Muscle layer of duodenum (tissue), 2 donors: ENCODE measurements around the gene RAB11FIP3.

Source experiments
- H3K27ac ChIP-seq: one replicate; pipeline ENCODE4 v1.7.0; 2013; ENCODE audit warnings: mild to moderate bottlenecking, low read length
- H3K27me3 ChIP-seq: one replicate; pipeline ENCODE4 v1.7.0; 2013; ENCODE audit warnings: low read depth, mild to moderate bottlenecking, control low read depth, low read length
- H3K36me3 ChIP-seq, 2 donors: one replicate each; pipeline ENCODE4 v1.7.0; 2013; ENCODE audit warnings: low read length in 2 of 2, control low read depth in 1 of 2, mild to moderate bottlenecking in 1 of 2; ENCODE audit not compliant: insufficient read depth in 2 of 2, control insufficient read depth in 1 of 2
- H3K4me1 ChIP-seq, 2 donors: one replicate each; pipeline ENCODE4 v1.7.0; 2013; ENCODE audit warnings: low read length in 2 of 2, mild to moderate bottlenecking in 2 of 2, control low read depth in 1 of 2, moderate library complexity in 1 of 2; ENCODE audit not compliant: insufficient read depth in 2 of 2, control insufficient read depth in 1 of 2
- H3K4me3 ChIP-seq, 2 donors: one replicate each; pipeline ENCODE4 v1.7.0; 2013; ENCODE audit warnings: low read length in 2 of 2, low read depth in 1 of 2, mild to moderate bottlenecking in 1 of 2
- H3K9me3 ChIP-seq, 2 donors: one replicate each; pipeline ENCODE4 v1.7.0; 2013; ENCODE audit warnings: low read length in 2 of 2, control low read depth in 1 of 2, mild to moderate bottlenecking in 1 of 2; ENCODE audit not compliant: control insufficient read depth in 1 of 2
- donor health status: healthy.

Gene RAB11FIP3

DNA sequence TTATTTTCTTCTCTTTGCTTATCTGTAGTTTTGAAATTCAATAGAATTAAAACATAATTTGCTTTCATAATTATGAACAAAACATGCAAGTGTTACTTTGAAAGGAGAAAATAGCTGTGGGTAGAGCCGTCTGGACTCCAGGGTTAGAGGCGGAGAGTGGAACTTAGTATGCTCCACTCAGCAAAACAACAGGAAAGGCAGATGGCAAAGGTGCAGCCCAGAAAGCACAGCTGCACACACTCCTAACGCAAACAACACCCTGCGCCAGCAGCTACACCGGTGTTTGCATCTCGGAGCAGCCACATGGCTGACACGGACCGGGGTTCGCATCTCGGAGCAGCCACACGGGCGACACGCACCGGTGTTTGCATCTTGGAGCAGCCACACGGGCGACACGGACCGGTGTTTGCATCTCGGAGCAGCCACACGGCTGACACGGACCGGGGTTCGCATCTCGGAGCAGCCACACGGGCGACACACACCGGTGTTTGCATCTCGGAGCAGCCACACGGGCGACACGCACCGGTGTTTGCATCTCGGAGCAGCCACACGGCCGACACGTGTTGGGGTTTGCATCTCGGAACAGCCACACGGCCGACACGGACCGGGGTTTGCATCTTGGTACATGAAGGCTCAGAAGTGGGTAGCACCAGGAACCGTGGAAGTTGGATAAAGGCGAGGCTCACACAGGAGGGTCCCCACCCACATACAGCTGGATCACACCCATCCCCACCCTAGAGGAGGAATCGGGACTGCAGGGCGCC, 89.9 kb downstream of the RAB11FIP3 start:
- Histone ChIP-seq H3K9me3 (no peaks in the 10 kb centered on the region), H3K4me1 (no peaks in the 10 kb centered on the region), H3K27me3 (no peaks in the 10 kb centered on the region), H3K36me3 (peaks cover 2 to 37% of the 10 kb centered on the region in 2 donors), H3K27ac (no peak overlapping the region), H3K4me3 (no peak overlapping the region)

DNA sequence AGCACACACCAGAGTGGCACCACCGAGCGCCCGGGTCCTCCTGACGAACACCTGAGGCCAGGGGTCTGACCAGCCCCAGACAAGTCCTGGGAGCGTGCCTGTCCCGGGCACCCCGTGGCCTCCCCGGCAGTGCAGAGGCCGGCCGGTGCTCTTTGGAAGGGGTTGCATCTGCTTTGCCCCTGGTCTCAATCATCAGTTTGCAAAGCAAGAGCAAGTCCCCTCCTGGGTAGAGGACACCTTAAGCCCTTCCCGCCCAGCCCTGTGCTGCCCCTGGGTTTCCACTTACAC, 90.4 kb downstream of the RAB11FIP3 start:
- Histone ChIP-seq H3K27me3 (no peaks in the 10 kb centered on the region), H3K36me3 (peaks cover 6 to 39% of the 10 kb centered on the region in 2 donors), H3K4me1 (no peaks in the 10 kb centered on the region), H3K27ac (no peak overlapping the region), H3K9me3 (no peaks in the 10 kb centered on the region), H3K4me3 (no peak overlapping the region)

- no peaks in the 10 kb centered on the region for H3K4me1 ChIP-seq
- H3K27ac ChIP-seq: no peak overlapping the region
- H3K36me3 ChIP-seq: peaks cover 6 to 43% of the 10 kb centered on the region in 2 donors
- no peaks in the 10 kb centered on the region for H3K27me3 ChIP-seq
- no peak overlapping the region for H3K4me3 ChIP-seq
- H3K9me3 ChIP-seq: no peaks in the 10 kb centered on the region
Observed at GRCh38 chr16:516301-516700, 90.9 kb downstream of the RAB11FIP3 start.

DNA sequence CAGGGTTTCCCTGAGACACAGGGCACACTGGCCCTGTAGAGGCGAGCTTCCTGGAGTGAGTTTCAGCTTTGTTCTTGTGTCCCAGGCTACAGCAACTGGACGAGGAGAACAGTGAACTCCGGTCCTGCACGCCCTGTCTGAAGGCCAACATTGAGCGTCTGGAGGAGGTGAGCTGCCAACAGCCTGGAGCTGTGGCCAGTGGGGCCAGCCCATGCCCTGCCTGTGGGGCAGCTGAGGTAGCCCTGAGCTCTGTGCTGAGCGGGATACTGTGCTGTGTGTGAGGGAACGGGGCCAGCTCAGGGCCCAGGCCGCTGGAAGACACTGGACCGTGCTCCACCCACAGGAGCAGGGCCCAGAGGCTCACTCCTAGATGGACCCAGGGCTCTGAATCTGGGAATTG, 93.4 kb downstream of the RAB11FIP3 start:
- Histone ChIP-seq H3K27ac (no peak overlapping the region), H3K4me3 (no peak overlapping the region), H3K36me3 (peaks cover 6 to 43% of the 10 kb centered on the region in 2 donors), H3K9me3 (no peaks in the 10 kb centered on the region), H3K27me3 (no peaks in the 10 kb centered on the region), H3K4me1 (no peaks in the 10 kb centered on the region)

DNA sequence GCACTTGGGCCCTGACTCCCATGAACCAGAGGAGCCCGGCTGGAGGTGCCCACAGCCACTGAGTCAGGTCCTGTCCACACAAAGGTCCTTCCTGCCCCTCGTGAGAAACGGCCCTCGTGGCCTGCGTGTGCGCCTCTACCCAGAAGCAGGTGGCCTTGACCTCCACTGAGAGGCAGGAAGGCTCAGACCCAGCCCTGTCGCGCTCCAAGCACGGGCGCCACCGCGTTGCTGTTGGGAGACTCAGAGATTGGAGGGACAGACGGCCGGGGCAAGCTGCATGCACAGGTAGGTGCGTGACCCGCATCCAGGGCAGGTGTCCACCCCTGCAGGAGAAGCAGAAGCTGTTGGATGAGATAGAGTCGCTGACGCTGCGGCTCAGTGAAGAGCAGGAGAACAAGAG, 94.0 kb downstream of the RAB11FIP3 start:
- peaks cover 6 to 43% of the 10 kb centered on the region in 2 donors for H3K36me3 ChIP-seq
- no peaks in the 10 kb centered on the region for H3K27me3 ChIP-seq
- H3K4me3 ChIP-seq: no peak overlapping the region
- no peak overlapping the region for H3K27ac ChIP-seq
- no peaks in the 10 kb centered on the region for H3K4me1 ChIP-seq
- no peaks in the 10 kb centered on the region for H3K9me3 ChIP-seq

- no peaks in the 10 kb centered on the region for H3K27me3 ChIP-seq
- H3K9me3 ChIP-seq: no peaks in the 10 kb centered on the region
- H3K36me3 ChIP-seq: peaks cover 6 to 39% of the 10 kb centered on the region in 2 donors
- H3K4me3 ChIP-seq: no peak overlapping the region
- H3K4me1 ChIP-seq: no peaks in the 10 kb centered on the region
- H3K27ac ChIP-seq: no peak overlapping the region
Observed at GRCh38 chr16:519841-520687, 94.6 kb downstream of the RAB11FIP3 start.

DNA sequence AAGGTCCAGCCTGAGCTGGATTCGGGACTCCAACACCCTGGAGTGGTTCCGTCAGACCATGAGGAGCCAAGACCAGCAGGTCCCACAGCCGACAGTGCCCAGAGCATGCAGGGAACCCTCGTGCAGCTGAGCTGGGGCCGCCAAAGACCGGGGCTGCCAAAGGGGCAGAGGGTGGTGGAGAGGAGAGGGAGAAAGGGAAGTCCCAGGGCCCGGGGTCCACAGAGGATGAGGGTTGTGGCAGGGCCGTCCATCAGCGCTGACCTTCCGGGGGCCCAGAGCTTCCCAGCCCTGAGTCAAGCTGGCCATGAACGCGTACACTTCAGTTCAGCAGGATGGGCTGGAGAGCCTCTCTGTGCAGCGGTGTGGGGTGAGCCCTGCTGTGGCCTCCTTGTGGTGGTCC, 95.4 kb downstream of the RAB11FIP3 start:
- Histone ChIP-seq H3K4me3 (no peak overlapping the region), H3K27ac (no peak overlapping the region), H3K27me3 (no peaks in the 10 kb centered on the region), H3K4me1 (peaks cover 6% of the 10 kb centered on the region in 2 donors), H3K9me3 (no peaks in the 10 kb centered on the region), H3K36me3 (peaks cover 6 to 31% of the 10 kb centered on the region in 2 donors)

GRCh38 chr16:521381-522210, 96.1 kb downstream of the RAB11FIP3 start:
- H3K27ac ChIP-seq: no peak overlapping the region
- H3K9me3 ChIP-seq: no peaks in the 10 kb centered on the region
- H3K4me3 ChIP-seq: no peak overlapping the region
- peaks cover 13% of the 10 kb centered on the region in 2 donors for H3K4me1 ChIP-seq
- H3K27me3 ChIP-seq: no peaks in the 10 kb centered on the region
- H3K36me3 ChIP-seq: peaks cover 6 to 26% of the 10 kb centered on the region in 2 donors

DNA sequence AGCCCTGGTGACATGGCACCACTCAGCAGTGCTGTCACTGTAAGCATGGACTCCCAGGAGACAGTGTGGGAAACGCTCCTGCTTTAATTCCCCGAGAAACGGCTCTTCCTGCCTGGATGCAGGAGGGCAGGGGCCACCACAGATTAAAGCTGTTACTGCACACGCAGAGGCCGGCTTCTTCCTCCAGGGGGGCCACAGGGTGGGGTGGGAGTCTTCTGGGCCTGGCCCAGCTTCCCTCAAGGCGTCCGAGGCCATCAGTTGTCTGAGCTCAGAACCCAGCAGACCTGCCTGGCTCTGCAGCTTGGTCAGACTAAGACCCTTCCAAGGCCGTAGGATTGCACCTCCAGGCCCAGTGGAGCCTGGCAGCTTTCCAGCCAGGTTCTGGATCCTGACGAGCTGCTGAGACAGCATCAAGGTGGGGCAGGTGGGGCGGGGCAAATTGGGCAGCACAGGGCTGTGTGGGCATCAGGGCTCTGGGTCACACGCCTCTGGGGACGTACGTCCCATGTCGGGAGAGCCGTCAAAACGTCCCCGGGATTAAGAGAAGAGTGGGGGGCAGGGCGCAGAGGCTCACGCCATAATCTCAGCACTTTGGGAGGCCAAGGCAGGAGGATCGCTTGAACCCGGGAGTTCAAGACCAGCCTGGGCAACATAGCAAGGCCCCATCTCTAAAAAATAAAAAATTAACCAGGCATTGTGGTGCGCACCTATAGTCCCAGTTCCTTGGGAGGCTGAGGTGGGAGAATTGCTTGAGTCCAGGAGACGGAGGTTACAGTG, 97.1 kb downstream of the RAB11FIP3 start:
- no peaks in the 10 kb centered on the region for H3K27me3 ChIP-seq
- peaks cover 13 to 15% of the 10 kb centered on the region in 2 donors for H3K4me1 ChIP-seq
- H3K27ac ChIP-seq: no peak overlapping the region
- H3K9me3 ChIP-seq: no peaks in the 10 kb centered on the region
- H3K36me3 ChIP-seq: peaks cover 6 to 26% of the 10 kb centered on the region in 2 donors
- H3K4me3 ChIP-seq: no peak overlapping the region

- Histone ChIP-seq H3K27me3 (no peaks in the 10 kb centered on the region), H3K4me3 (no peak overlapping the region), H3K36me3 (peaks cover 6 to 26% of the 10 kb centered on the region in 2 donors), H3K27ac (no peak overlapping the region), H3K4me1 (peaks cover 13 to 15% of the 10 kb centered on the region in 2 donors), H3K9me3 (no peaks in the 10 kb centered on the region)
Observed at GRCh38 chr16:523097-523741, 97.8 kb downstream of the RAB11FIP3 start.
